ENCODE results near the gene POU2F2.
"Not testable (repeated sequence)": the region's sequence is repeated elsewhere in the genome, so short reads cannot be mapped to it uniquely, and the experiment has no call there.

POU2F2 gene

DNA sequence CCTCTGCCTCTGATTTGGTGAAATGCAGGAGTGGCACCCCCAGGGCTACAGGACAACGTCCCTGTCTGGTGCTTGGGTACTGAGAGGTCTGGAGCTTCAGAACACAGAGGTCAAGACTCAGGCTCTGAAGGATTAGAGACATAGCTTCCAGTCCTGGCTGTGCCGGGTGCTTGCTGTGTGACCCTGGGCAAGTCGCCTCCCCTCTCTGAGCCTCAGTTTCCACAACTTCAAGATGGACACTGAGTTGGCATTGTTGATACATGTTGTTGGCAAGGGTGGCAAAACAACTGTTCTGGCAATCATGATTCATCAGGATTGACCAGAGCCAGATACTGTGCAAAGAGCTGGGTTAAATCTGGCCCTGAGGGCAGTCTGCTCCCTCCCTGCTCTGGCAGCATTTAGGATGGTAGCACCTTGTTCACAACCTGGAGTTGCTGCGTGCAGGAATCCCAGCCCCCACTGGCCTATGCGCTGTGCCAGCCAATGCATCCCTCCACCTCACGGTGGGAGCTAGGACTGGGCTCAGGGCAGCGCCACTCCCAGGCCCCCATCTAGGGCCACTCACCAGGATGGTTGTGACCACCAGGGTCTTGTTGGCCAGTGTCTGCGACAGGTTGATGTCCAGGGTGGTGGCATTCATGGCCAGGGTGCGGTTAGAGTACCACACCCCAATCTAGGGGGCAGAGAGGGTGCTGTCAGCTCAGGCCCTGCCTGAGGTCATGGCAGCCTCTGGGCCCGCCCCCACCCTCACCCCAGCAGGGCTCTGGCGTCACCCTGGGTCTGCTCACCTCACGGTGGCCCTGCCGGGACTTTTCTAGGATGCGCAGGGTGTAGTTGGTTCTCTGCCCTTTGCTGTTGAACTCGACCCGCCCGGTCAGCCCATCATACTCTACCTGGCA is 79.0 kb downstream of the POU2F2 start:
- no peak for DNase-seq

GRCh38 chr19:42052241-42052863 is 79.9 kb downstream of the POU2F2 start:
- no peak for DNase-seq

GRCh38 chr19:42051166-42052115 is 80.8 kb downstream of the POU2F2 start:
- DNase-seq: no peak

GRCh38 chr19:42048992-42049391 is 83.3 kb downstream of the POU2F2 start:
- DNase-seq: no peak

GRCh38 chr19:42045575-42045974 is 86.7 kb downstream of the POU2F2 start:
- no peak for DNase-seq

DNA sequence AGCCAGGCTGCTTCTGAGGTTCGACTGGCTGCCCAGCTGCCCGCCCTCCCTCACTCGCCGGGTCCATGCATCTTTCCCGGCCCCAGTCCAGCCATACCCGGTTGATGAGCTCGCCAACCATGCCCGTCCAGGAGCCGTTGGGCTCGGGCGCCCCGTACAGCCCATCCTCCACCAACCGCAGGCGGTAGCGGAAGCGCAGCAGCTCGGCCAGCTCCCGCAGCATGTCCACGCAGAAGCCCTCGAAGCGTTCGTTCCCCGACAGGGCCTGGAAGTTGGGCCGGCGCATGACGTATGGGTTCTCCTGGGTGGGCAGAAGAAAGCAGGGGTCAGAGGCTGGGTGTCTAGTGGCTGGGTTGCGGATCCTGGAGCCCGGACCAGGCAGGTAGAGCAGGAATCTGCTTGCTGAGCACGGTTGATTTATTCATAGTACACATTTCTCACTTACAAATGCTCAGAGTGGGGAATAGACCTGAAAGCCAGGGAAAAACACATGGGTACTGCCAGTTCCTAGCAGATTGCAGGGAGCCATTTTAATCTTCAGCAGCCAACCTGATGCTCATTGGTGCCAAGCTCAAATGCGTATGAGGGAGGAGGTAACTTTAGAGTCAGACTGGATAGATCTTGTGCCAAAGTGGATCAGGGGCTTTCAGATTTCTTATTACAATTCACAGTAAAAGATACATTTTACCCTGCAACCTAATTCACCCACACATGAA is 89.6 kb downstream of the POU2F2 start:
- no peak for DNase-seq

DNA sequence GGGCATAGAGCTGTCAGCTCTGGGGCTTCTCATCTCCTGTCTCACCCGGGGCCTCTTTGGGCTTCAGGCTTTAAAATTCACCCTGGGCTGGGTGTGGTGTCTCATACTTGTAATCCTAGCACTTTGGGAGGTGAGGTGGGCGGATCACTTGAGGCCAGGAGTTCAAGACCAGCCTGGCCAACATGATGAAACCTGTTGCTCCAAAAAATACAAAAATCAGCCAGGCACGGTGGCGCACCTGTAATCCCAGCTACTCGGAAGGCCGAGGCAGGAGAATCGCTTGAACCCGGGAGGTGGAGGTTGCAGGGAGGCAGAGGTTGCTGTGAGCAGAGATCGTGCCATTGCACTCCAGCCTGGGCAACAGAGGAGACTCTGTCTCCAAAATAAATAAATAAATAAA is 91.8 kb downstream of the POU2F2 start:
- not testable (repeated sequence) for DNase-seq

DNA sequence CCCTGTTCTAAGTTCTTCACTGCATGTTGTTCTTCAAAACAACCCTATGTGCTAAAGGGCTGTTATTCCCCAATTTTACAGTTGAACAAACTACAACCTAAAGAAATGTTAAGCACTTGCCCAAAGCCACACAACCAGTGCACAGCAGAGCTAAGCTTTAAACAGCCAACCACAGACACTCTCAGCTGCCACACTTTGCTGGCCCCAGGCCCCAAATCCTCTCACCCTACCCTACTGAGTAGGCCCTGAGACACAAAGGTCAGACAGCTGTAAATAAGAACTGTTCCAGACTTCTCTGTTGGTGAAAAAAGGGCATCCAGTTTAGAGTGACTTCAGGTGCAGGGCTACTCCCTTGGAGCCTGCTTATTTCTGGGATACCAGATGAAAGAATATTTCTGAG is 92.2 kb downstream of the POU2F2 start:
- no peak for DNase-seq

GRCh38 chr19:42038666-42039065 is 93.6 kb downstream of the POU2F2 start:
- DNase-seq: no peak

DNA sequence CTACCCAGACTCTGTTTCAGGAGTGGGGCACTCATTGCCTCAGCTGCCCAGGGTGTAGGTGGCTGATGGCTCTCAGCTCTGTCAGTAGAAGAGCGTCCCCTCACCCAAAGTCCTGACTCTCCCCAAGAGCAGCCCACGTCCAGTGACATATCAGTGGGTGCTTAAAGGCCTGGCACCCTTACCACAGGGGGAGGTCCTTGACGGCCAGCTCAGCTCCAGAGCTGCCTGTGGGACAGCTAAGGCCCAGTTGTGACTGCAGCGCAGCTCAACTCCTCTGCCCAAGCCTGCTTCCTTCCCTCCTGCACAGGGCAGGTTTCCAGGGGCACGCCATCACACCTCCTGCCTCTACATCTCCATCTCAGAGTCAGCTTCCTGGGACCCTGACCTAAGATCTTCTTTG is 94.6 kb downstream of the POU2F2 start:
- no peak for DNase-seq

Data from NCI-H1436 treated with DMSO at 0.1 percent for 48 hours (cell line).